GM12878 (cell line): ENCODE measurements around the gene FUT6. TPM values are rescaled to one million over a fixed set of nuclear protein-coding genes. Genes with fewer than 3 reads are reported as not detected.

Source experiments
- ATAC-seq: fragments of 200-7000 bp; cut with Tn5 transposase; 3 replicates; pipeline ENCODE4 v1.9.1; 2020; ENCODE audit warnings: mild to moderate bottlenecking, moderate library complexity
- BruUV-seq: library from RNA; stranded (reverse); fragments of 400-500 nt; replicated peaks from 2 replicates; lab custom pipeline; 2021; lab: Mats Ljungman, UMichigan
- CTCF ChIA-PET: fragments of 300-600 bp; sonication (Branson Sonifier 250); formaldehyde crosslinking; extraction: SDS; loops from one replicate; lab custom pipeline; 2021; ENCODE audit warnings: inconsistent platforms; lab: Yijun Ruan, JAX
- POLR2A ChIA-PET: fragments of 350-600 bp; formaldehyde crosslinking; extraction: SDS; loops from one replicate; lab custom pipeline; 2021; ENCODE audit warnings: inconsistent platforms; lab: Charles Lee
- RAD21 ChIA-PET: fragments of 300-600 bp; sonication (Branson Sonifier 250); formaldehyde crosslinking; loops from one replicate; lab custom pipeline; 2023; ENCODE audit warnings: antibody characterized with exemption; ENCODE audit not compliant: unreplicated experiment; lab: Charles Lee
- SMC1A ChIA-PET: fragments of 300-600 bp; sonication (Branson Sonifier 250); formaldehyde crosslinking; loops from one replicate; lab custom pipeline; 2023; ENCODE audit not compliant: unreplicated experiment, uncharacterized antibody; lab: Charles Lee
- DNase-seq: peaks from one replicate; pipeline ENCODE4 v3.0.0-alpha.2; 2011; ENCODE audit warnings: low read depth, low spot score
- FAIRE-seq: peaks from 3 replicates; lab custom pipeline; 2011; peaks lifted over from hg19 to GRCh38; lab: Jason Lieb, UNC
- H2AFZ ChIP-seq: 2 replicates; pipeline ENCODE4 v1.6.0; 2011; ENCODE audit warnings: low read depth, low read length, control low read depth; ENCODE audit not compliant: control insufficient read depth
- H3K27ac ChIP-seq: 2 replicates; pipeline ENCODE4 v1.5.1; 2011; ENCODE audit warnings: control low read depth; ENCODE audit not compliant: control insufficient read depth, insufficient read depth
- H3K27me3 ChIP-seq, 2 experiments: replicated peaks in 1 of 2; 2 replicates each; pipeline versions ENCODE4 v1.6.0 to v1.6.1; 2011; ENCODE audit warnings: low read length in 1 of 2; ENCODE audit not compliant: control insufficient read depth in 2 of 2, insufficient read depth in 2 of 2
- H3K36me3 ChIP-seq, 2 experiments: 2 replicates each; pipeline ENCODE4 v1.5.1; 2011; ENCODE audit warnings: low read length in 1 of 2; ENCODE audit not compliant: control insufficient read depth in 2 of 2, insufficient read depth in 2 of 2
- H3K4me1 ChIP-seq: 2 replicates; pipeline ENCODE4 v1.6.1; 2011; ENCODE audit warnings: mild to moderate bottlenecking, low read length, moderate library complexity, mixed read lengths; ENCODE audit not compliant: control insufficient read depth, insufficient read depth
- H3K4me2 ChIP-seq: 2 replicates; pipeline ENCODE4 v1.6.0; 2011; ENCODE audit warnings: control low read depth; ENCODE audit not compliant: control insufficient read depth, insufficient read depth
- H3K4me3 ChIP-seq: fragments of 200-600 bp; sonication (generic); 2 replicates; pipeline ENCODE4 v1.5.1; 2016
- H3K79me2 ChIP-seq: 2 replicates; pipeline ENCODE4 v1.6.0; 2011; ENCODE audit warnings: low read length; ENCODE audit not compliant: control insufficient read depth, insufficient read depth
- H3K9ac ChIP-seq: 2 replicates; pipeline ENCODE4 v1.8.0; 2011; ENCODE audit warnings: low read length, control low read depth, mixed read lengths; ENCODE audit not compliant: control insufficient read depth, insufficient read depth
- H3K9me3 ChIP-seq: replicated peaks from 3 replicates; pipeline ENCODE4 v1.5.1; 2011; ENCODE audit warnings: mild to moderate bottlenecking, low read length; ENCODE audit not compliant: control insufficient read depth, insufficient read depth
- H4K20me1 ChIP-seq: 2 replicates; pipeline ENCODE4 v1.6.0; 2011; ENCODE audit not compliant: control insufficient read depth, insufficient read depth
- ATF2 ChIP-seq: IDR thresholded peaks from 2 replicates; pipeline ENCODE4 v1.6.1; 2012; ENCODE audit warnings: low read length, inconsistent platforms
- CBFB ChIP-seq: IDR thresholded peaks from 2 replicates; pipeline ENCODE4 v1.6.1; 2016; ENCODE audit warnings: antibody characterized with exemption, low read depth
- EED ChIP-seq: sonication (generic); IDR thresholded peaks from 2 replicates; pipeline ENCODE4 v1.6.1; 2016; ENCODE audit warnings: antibody characterized with exemption, low read depth
- HDAC2 ChIP-seq: fragments of 200-600 bp; sonication (generic); IDR thresholded peaks from 2 replicates; pipeline ENCODE4 v1.6.1; 2017
- RELA ChIP-seq: fragments of 450-650 bp; IDR thresholded peaks from 2 replicates; pipeline ENCODE4 v1.8.0; 2014; ENCODE audit warnings: borderline replicate concordance; ENCODE audit not compliant: partially characterized antibody
- ZNF24 ChIP-seq: fragments of 450-650 bp; IDR thresholded peaks from 2 replicates; pipeline ENCODE4 v1.6.1; 2017; ENCODE audit warnings: antibody characterized with exemption, mild to moderate bottlenecking
- WGBS: methylation state at CpG from one replicate; pipeline ENCODE4 v1.1.6; 2016; ENCODE audit warnings: low lambda C conversion rate; ENCODE audit not compliant: insufficient replicate concordance, insufficient coverage; ENCODE audit errors: missing lambda C conversion rate; 5-methylcytosine and 5-hydroxymethylcytosine counted together
- in situ Hi-C: fragments of 300-500 bp; cut with MboI; formaldehyde crosslinking; loops from 9 replicates; pipeline ENCODE4 v1.14.3; 2018; ENCODE audit warnings: mixed read lengths
- intact Hi-C: fragments of 100-400 bp; cut with micrococcal nuclease; formaldehyde crosslinking; loops from one replicate; pipeline ENCODE4 v1.14.2; 2022; ENCODE audit not compliant: unreplicated experiment
- polyA plus RNA-seq, 11 experiments: library from polyadenylated mRNA; depleted of rRNA in 4 of 11; unstranded in 6 of 11; stranded (reverse) in 5 of 11; fragments of >200 nt; fragmentation: Nextera tagmentation in 4 of 11; fragmentation: Illumina TruSeq in 1 of 11; extraction: Ambion mirVana in 4 of 11; extraction: Trizol in 1 of 11; gene quantifications; 1 replicate in 1 of 11; 2 replicates in 10 of 11; pipeline versions ENCODE4 v1.2.1 to v1.2.3, GENCODE V29; 2011 to 2016; ENCODE audit warnings: inconsistent platforms in 2 of 11, missing spikeins in 2 of 11, low read depth in 1 of 11
- total RNA-seq, 4 experiments: library from RNA; depleted of rRNA in 3 of 4; stranded (reverse); fragments of >200 nt in 3 of 4; fragmentation: Illumina TruSeq in 1 of 4; extraction: Trizol in 1 of 4; gene quantifications; 2 replicates each; pipeline versions ENCODE4 v1.2.1 to v1.2.3, GENCODE V29; 2013 to 2021

Gene FUT6
- total and polyA plus RNA-seq, 10 of the 15 experiments (the other 5 are each of a cell fraction or from before 2014, with no cell fraction given), result not detected

- Histone ChIP-seq H3K9ac (no peak overlapping the region), H3K9me3 (no peaks in the 10 kb centered on the region), H2AFZ (no peak overlapping the region), H3K27me3 (no peaks in the 10 kb centered on the region; a peak in 2 of 4 replicates), H3K4me1 (peaks cover 7% of the 10 kb centered on the region), H3K27ac (no peak overlapping the region), H3K36me3 (no peaks in the 10 kb centered on the region), H3K79me2 (no peaks in the 10 kb centered on the region), H3K4me3 (no peak overlapping the region), H4K20me1 (no peaks in the 10 kb centered on the region), H3K4me2 (no peak overlapping the region)
- ChIA-PET RAD21 (no interaction called here), POLR2A (no interaction called here), CTCF (no interaction called here), SMC1A (no interaction called here)
- BruUV-seq, result no TSS peak
- TF ChIP-seq CBFB (no peak), EED (no peak), ZNF24 (no peak), HDAC2 (no peak), RELA (no peak), ATF2 (no peak)
- no peak for FAIRE-seq
- in situ Hi-C loops, result loop anchor here (5.0 kb wide), 1 partner anchor 216 kb away; no protein-coding TSS in a partner anchor
- intact Hi-C loops, result loop anchor here (10.0 kb wide), 1 partner anchor 219 kb away; no protein-coding TSS in a partner anchor
- DNase-seq, result no peak
- ATAC-seq, result no peak
- 15% methylated on average over 6 of the region's 6 CpGs for WGBS
Observed at GRCh38 chr19:5806133-5806489, 33.4 kb downstream of the FUT6 start.
